Activated CD4-positive, alpha-beta T cell treated with anti-CD3 and anti-CD28 coated beads, Interleukin-2, Interleukin-4, amounts not matched to agents 100 ng/mL and 50 ng/mL, durations not matched to agents 16 hours and 8 hours (primary cell): ENCODE measurements around the gene CHML.

Experiments
- DNase-seq: peaks from one replicate; pipeline ENCODE4 v3.0.0-alpha.2; 2020; ENCODE audit warnings: low spot score

CHML gene

DNA sequence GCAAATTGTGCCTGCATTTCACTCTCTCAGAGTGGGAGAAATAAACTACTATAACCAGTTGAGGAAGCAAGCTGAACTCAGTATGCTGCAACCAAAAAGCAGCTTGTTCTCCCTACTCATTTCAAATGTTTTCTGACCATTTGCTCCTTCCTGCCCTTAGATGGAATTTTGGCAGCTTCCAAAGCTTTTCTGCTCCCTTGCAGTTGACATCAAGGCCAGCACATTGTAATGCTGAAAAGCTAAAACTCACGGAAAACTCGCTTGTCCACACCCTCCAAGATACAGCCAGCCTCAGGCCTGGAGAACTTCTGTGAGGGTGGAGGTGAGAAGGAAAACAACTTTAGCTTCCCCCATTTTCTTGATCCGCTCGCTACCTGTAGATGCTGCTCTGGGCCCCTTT is 5.0 kb upstream of the CHML start:
- no peak for DNase-seq

- no peak for DNase-seq
Observed at GRCh38 chr1:241644259-241644658, 4.1 kb upstream of the CHML start.

GRCh38 chr1:241642593-241642944 is 2.4 kb upstream of the CHML start:
- no peak for DNase-seq

DNA sequence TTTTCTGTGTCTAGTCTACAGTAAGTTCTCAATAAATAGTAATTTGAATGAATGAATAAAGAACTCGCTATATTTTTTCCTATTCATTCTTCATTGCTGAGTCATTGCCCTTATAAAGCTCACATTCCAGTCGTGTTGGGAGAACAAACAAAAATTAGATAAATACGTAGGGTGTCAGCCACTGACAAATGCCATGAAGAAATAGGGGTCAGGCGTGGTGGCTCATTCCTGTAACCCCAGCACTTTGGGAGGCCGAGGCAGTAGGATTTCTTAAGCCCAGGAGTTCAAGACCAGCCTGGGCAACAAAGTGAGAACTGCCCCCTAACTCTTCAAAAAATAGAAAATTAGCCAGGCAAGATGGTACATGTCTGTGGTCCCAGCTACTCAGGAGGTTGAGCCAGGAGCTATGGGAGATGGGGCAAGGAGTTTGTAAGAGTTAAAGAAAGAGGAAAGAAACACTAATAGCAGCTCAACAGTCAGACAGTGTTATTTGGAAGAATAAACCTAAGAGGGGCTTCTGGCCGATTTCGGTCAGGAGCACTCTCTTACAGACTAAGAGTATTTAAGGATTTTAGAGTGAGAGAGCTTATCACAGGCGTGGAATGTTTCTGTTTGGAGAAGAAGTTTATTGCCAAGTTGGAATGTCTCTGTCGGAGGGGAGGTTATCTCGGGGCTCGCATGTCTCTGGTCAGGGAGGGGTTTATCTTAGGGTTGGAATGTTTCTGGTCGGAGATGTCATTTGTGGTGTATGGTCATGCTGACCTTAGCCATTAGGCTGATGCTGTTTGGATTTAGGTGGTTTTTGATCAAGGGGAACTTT is 1.8 kb upstream of the CHML start:
- no peak for DNase-seq

DNA sequence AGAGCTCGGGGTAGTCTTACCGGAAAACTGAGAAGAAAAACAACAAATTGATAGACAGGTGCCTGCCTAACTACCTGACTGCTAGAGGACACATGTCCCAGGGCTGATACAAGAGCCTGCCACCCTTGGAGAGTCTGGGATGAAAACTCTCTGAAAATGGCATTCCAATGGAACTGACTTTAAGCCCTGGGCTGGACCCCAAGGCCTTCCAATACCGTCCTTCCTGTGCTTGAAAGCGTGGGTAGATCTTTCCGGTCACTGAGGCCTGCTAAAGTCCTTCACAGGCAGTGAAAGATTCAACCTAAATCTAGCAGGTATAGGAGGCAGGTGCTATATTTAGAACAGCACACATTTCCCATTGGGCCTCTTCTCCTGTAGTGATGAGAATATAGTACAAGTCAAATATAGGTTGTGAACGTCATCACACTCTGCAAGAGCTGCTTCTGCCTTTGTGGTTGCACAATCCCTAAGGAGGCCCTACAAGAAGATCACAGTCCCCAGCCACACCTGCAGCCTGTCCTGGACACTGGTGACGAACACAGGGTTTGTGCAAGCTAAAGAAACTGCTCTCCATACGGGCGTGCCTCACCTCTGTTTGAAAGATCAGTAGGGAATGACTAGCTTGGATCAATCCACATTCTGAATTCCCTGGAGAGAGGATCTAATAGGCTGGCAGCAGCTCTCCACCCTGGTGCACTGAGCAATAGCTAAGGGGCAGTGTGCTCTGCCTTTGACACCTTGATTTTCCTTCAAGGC is 876 bp upstream of the CHML start:
- no peak for DNase-seq

- DNase-seq, result no peak
Observed at GRCh38 chr1:241639623-241640148, 483 bp downstream of the CHML start.

- DNase-seq, result peak; percentile 32
Observed at GRCh38 chr1:241638909-241639622, 1.1 kb downstream of the CHML start.

DNA sequence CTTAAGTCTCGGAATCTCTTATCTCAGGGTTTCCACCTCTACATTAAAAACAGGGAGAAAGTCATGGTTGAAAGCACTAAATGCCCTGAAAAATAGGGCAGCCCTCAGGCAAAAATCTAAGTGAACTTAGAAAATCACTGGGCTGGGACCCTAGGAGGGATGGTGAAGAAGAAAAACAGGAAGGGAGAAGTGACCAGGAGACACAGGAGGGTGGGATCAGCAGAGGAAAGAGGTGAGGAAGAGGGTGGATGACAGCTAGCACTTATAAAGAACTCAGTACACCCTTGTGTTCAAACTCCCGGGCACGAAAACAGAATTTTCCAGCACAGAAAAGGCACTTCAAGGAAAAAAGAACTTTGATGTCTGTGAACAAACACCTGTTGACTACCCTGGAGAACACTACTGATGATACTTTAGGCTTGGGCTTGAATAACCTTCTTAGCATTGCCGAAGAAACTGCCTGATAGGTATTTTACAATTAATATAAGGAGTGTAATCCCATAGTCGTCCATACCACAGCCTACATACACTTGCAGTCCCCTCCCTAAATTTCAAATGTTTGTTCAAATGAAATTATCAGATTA is 2.0 kb downstream of the CHML start:
- no peak for DNase-seq

DNA sequence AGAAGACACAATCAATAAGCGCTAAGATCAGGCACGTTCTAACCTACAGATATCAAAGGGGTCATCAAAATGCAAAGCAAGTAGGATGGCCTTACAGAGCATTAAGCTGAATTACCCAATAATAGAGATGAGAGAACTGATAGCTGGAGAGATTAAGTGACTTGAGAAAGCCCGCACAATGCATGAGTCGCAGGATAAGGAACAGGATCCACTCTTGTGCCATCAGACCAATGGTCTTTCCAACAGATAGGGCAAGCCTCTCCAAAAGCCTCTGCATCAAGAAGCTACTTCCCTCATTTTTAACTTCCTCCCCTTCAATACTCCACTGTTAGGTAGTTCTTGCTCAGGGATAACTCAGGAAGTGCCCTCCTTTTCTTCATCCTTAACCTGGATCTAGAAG is 2.6 kb downstream of the CHML start:
- DNase-seq, result no peak

DNA sequence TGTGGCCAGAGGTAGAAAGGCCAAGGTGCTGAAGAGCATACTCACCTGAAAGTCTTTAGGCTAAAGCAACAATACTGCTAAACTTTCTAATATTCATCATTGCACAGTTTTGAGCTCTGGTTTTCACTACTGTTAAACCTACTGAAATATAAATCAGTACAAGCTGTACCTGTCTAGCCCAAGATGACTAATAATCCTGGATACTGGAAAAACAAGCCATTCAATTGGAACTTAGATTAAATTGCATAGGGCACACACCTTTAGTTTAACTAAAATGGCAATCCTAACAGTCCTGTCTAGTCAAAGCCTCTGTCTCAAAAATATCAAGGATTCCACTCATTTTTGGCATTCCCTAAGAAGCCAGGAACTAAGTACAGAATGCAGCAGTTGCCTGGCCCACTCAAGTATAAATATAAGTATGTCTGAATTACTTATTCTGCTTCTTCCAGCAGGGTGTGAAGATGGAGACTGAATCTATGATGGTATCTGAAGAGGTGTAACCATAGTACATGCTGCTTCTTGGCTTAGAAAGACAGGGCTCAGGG is 3.1 kb downstream of the CHML start:
- DNase-seq, result no peak

GRCh38 chr1:241636291-241636690 is 3.9 kb downstream of the CHML start:
- DNase-seq, result no peak

- no peak for DNase-seq
Observed at GRCh38 chr1:241635556-241636152, 4.5 kb downstream of the CHML start.

DNA sequence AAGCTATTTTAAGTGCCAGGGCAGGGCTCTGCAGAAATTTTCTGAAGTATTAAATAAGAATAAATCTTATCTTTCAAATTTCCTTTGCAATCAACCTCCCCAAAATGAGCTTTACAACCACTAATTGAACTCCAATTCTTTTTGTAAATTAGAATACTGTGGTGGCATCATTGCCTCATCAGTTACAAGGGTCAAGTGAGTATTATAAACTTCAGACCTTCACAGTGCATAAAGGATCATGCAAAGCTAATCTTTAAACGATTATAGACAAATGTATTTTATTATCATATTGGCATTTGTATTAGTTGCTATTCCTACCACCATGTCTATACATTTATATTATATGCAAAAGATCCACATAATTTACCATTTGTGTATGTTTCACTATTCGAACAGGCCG is 7.2 kb downstream of the CHML start:
- DNase-seq, result no peak

DNA sequence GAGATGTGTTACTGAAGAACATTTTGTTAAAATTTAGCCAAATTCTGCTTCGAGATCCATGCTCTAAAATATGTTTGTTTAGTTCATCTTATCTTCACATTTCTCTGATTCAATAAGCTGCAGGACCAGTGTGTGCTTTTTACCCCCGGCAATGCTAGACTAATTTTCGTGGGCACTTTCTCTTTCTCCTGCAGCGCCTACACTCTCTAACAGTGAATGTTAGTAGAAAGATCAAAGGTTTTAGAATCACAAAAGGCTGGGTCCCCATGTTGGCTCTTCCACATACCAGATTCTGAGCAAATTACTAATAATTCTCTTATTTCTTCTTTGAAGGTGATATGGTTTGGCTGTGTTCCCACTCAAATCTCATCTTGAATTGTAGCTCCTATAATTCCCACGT is 8.5 kb downstream of the CHML start:
- no peak for DNase-seq

- DNase-seq, result no peak
Observed at GRCh38 chr1:241630899-241631298, 9.3 kb downstream of the CHML start.

- no peak for DNase-seq
Observed at GRCh38 chr1:241630476-241630875, 9.7 kb downstream of the CHML start.

GRCh38 chr1:241630005-241630404 is 10.2 kb downstream of the CHML start:
- no peak for DNase-seq

DNA sequence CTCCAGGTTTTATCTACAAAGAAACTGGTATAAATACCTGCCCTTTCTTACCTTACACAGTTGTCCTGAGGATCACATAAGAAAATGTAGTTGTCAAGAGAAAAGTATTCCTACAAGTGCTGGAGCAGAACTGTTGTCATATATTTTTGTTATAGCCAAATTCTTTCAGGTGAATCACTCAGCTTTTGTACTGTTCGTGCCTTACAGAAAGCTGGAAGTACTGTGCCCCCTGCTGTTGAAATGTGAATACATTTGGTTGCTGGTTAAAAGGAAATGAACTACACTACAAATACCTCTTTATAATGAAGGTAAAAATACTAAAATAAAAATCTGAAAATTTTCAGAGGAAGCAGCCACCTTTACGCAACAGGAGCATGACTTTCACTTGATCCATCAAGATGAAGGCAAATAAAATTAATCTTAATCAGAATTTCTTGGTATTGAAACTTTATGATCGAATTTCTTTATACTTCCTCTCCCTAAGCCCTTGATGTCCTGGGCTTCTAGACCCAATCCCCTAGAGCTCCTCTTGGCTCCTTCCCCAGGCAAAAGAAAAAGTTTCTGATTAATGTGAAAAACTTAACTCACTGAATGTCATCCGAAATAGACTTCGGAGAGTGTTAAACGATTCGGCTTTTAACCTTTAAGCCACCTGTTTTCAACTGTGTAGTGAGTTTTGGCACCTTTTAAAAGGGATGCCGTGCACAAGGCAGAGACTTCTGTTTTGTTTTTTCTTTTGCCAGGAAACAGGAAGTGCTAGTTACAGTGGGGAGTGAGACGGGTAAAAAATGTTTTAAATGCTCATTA is 12.5 kb downstream of the CHML start:
- DNase-seq, result peak; percentile 51

DNA sequence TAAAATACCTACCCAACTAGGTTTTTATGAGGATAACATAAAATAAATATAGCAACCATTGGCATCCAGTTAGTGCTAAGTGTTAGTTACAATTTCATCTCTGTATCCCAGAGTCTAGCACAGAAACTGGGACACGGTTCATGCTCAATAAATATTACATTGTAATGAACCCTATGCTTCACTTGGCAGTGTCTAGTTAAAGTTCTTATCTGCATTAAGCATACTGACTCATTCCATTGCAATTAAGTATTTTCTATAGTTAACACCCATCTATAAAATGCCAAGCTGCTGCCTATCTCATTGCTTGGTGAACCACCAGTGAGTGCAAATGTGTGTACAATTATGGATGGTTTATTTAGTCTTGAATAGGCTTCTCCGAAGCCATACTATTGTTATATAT is 15.2 kb downstream of the CHML start:
- no peak for DNase-seq

- DNase-seq, result no peak
Observed at GRCh38 chr1:241622669-241623068, 17.5 kb downstream of the CHML start.

DNA sequence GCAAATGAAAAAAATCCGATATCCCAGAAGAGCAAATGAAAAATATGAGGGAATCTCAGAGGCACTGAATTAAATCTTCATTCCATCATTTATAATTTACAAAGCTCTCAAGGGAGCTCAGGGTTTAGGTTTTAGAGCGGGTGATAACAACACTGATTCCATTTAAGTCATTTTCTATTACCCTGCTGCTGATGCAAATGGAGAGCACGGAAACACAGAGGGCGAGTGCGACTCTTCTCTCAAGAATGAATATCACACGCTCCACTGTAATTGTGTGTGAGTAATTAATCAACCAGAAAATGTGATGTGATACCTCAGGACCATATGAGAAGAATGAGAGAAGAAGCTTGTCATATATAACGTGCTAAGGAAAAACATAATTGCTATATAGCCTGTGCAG is 22.7 kb downstream of the CHML start:
- no peak for DNase-seq
